NCI-H460 (cell line): ENCODE data around the gene OXCT1. TPM values are rescaled to one million over a fixed set of nuclear protein-coding genes. Genes with fewer than 3 reads are reported as not detected.
"Not testable (repeated sequence)": the region's sequence is repeated elsewhere in the genome, so short reads cannot be mapped to it uniquely, and the experiment has no call there.

ENCODE experiments used
- DNase-seq: peaks from one replicate; pipeline ENCODE4 v3.0.0-alpha.2; 2016; ENCODE audit warnings: low read depth; ENCODE audit errors: extremely low read depth
- total RNA-seq: library from RNA; depleted of rRNA; stranded (reverse); fragments of >200 nt; shearing (Covaris generic); gene quantifications from 2 replicates; pipeline ENCODE4 v1.2.3, GENCODE V29; 2014; rRNA removed

OXCT1 gene
- total RNA-seq, 1 experiment from 2014 or later = 27.2 TPM

DNA sequence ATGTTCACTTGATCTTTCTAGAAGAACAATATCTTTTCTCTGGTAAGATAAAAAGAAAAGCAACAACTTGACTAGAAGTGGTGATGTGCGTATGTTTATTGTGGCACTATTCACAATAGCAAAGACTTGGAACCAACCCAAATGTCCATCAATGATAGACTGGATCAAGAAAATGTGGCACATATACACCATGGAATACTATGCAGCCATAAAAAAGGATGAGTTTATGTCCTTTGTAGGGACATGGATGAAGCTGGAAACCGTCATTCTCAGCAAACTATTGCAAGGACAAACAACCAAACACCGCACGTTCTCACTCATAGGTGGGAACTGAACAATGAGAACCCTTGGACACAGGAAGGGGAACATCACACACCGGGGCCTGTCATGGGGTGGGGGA lies 140.8 kb downstream of the OXCT1 start:
- not testable (repeated sequence) for DNase-seq

DNA sequence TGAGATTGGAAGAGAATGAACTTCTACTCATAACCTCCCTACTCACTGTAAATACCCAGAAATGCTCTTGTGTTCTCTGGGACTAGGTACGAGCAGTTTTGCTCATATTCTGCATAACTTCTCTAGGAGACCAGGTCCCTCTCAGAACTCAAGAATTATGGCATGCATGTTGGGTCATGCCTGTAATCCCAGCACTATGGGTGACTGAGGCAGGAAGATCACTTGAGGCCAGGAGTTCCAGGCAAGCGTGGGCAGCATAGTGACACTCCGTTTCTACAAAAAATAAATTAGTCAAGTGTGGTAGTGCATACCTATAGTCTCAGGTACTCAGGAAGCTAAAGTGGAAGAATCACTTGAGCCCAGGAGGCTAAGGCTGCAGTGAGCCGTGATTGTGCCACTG lies 141.9 kb downstream of the OXCT1 start:
- no peak for DNase-seq

DNA sequence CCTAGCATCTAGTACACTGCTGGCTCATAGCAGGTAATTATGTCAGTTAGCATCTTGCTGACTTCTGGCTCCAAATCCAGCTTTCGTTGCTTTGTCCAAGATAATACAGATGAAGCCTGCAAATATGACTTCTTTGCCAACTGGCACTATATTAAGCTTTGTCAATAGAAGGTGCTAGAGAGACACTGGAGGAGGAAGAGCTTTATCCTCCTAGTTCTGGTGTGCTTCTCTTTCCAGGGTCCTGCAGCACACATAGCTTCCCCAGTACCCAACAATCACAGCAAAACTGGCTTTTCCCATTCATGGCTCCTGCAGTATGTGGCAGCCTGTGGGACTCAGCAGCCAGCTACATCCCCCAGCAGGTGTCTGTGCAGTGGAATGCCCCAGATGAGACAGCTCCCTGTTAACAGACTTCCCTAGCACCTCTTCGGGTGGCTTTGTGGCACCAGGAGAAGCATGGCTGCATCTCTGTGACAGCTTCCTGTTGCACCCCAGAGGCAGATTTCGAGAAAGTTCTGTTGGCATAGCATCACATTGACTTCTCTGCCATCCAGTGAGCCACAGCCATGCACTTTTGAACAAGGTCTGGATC lies 147.8 kb downstream of the OXCT1 start:
- DNase-seq = no peak

- no peak for DNase-seq
Measured at GRCh38 chr5:41721516-41721915, 148.7 kb downstream of the OXCT1 start.

GRCh38 chr5:41716382-41716781 lies 153.8 kb downstream of the OXCT1 start:
- no peak for DNase-seq

- not testable (repeated sequence) for DNase-seq
Measured at GRCh38 chr5:41714446-41714845, 155.8 kb downstream of the OXCT1 start.

DNA sequence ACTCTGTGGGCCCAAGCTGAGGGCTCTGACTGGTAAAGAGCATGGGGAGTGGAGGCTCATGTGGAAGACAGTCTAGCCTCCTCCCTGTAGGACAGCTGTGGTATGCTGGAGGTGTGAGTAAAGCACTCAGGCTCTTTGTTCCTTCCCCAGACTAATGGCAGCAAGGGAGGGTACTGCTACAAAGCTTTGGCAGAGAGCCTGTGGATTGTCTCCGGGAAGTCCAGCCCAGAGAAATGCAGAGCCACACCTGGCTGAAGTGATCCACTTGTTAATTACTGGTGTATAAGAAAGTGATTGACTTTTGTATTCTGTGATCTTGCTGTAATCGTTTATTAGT lies 161.7 kb downstream of the OXCT1 start:
- no peak for DNase-seq

GRCh38 chr5:41707853-41708603 lies 162.2 kb downstream of the OXCT1 start:
- peak; percentile 28 for DNase-seq

GRCh38 chr5:41695920-41696582 lies 174.2 kb downstream of the OXCT1 start:
- DNase-seq = no peak

- no peak for DNase-seq
Measured at GRCh38 chr5:41686767-41687166, 183.5 kb downstream of the OXCT1 start.

GRCh38 chr5:41686191-41686590 lies 184.0 kb downstream of the OXCT1 start:
- no peak for DNase-seq

GRCh38 chr5:41683181-41683580 lies 187.0 kb downstream of the OXCT1 start:
- DNase-seq = no peak

DNA sequence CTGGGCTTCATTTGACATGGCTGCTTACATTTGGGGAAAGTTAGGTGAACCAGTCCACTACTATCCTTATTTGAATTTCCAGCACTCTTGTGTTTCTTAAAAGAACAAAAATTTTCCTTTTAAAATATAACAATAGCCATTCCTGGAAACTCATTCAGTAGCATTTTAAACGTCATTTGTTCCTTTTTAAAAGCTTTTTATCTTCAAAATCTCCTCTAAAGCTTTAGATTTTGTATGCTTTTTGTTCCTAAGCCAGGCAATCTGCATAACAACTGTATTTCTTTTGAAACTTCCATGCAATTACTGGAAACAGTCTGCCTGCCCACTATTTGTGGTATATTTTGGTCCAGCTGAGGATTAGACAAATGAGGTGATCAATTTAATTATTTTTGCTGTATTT lies 187.6 kb downstream of the OXCT1 start:
- no peak for DNase-seq

DNA sequence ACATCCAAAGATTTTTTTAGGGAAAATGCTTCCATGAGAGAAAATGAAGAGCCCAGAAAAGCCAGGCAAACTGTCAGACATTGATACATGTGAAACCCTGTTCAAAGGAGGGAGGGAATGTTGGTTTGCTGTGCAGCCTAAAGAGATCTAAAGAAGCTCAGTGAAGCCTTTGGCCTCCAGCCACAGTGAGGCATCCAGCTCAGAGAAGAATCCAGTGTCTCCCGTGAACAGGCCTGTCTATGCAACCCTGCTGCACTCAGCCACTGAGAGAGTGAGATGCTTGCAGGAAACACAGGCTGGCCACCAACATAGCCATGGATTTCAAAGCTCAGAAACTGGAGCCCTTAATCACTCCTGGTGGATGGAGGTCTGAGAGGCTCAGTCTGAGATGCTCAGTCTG lies 188.4 kb downstream of the OXCT1 start:
- no peak for DNase-seq

Other genes with a start within 250 kb of the OXCT1 start
- gene RIMOC1, start 33.9 kb upstream of the OXCT1 start, total RNA-seq = 34.6 and 34.8 TPM in 2 replicates
- gene FBXO4, start 54.9 kb upstream of the OXCT1 start, total RNA-seq = 11.4 and 18.3 TPM in 2 replicates